Peyer's patch (tissue), 4 donors: ENCODE data around the gene RXRB.

Source experiments
- POLR2A ChIP-seq, 2 donors: fragments of 450-650 bp; IDR thresholded peaks; one replicate each; pipeline ENCODE4 v1.5.1; 2017; ENCODE audit warnings: antibody characterized with exemption in 2 of 2, mild to moderate bottlenecking in 2 of 2, moderate library complexity in 2 of 2
- TF ChIP-seq, protein P1 (sequence below), 6 experiments: fragments of 450-650 bp in 4 of 6; fragments of 200-600 bp in 2 of 6; sonication (generic) in 1 of 6; IDR thresholded peaks; one replicate each; pipeline ENCODE4 v1.5.1; 2017 to 2019; ENCODE audit warnings: antibody characterized with exemption in 6 of 6, mild to moderate bottlenecking in 3 of 6, moderate library complexity in 1 of 6

DNA sequence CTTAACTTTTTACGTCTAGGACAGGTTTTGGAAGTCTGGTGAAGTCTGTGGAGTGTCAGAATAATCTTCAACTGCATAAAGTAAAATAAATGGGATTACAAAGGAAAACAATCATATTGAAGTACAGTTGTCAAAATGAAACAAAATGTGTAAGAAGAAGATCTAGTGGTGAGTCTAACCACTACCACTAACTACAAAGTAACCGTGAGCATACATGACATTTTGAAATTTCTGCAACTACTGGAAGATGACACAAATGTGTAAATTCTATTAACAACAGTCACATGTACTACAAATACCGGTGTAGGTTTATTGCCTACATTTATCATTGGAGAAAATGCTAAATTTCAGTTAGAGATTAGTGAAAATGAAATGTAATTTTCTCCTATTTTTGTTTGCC lies 41.5 kb upstream of the RXRB start:
- TF ChIP-seq, protein P1, sequence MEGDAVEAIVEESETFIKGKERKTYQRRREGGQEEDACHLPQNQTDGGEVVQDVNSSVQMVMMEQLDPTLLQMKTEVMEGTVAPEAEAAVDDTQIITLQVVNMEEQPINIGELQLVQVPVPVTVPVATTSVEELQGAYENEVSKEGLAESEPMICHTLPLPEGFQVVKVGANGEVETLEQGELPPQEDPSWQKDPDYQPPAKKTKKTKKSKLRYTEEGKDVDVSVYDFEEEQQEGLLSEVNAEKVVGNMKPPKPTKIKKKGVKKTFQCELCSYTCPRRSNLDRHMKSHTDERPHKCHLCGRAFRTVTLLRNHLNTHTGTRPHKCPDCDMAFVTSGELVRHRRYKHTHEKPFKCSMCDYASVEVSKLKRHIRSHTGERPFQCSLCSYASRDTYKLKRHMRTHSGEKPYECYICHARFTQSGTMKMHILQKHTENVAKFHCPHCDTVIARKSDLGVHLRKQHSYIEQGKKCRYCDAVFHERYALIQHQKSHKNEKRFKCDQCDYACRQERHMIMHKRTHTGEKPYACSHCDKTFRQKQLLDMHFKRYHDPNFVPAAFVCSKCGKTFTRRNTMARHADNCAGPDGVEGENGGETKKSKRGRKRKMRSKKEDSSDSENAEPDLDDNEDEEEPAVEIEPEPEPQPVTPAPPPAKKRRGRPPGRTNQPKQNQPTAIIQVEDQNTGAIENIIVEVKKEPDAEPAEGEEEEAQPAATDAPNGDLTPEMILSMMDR (IDR thresholded peaks at IDR 0.05): no peak
- TF ChIP-seq POLR2A (IDR thresholded peaks at IDR 0.05): no peak
